GM12864 (cell line): ENCODE results near the gene SRR.

Source experiments
- DNase-seq: peaks from one replicate; pipeline ENCODE4 v3.0.0-alpha.2; 2011; ENCODE audit warnings: low read depth
- H3K4me3 ChIP-seq: 2 replicates; pipeline ENCODE4 v1.5.1; 2011; ENCODE audit warnings: mild to moderate bottlenecking, low read depth, low read length, control low read depth
- CTCF ChIP-seq: IDR thresholded peaks from 2 replicates; pipeline ENCODE4 v1.5.1; 2011; ENCODE audit warnings: low read depth, mild to moderate bottlenecking, moderate library complexity, low read length, control low read depth, inconsistent platforms; ENCODE audit errors: missing control alignments

The SRR gene

GRCh38 chr17:2346475-2346874 is 42.7 kb downstream of the SRR start:
- no peak for DNase-seq
- TF ChIP-seq CTCF: no peak
- no peak overlapping the region for H3K4me3 ChIP-seq

GRCh38 chr17:2347805-2348685 is 44.3 kb downstream of the SRR start:
- no peak for TF ChIP-seq CTCF
- no peak overlapping the region for H3K4me3 ChIP-seq
- no peak for DNase-seq

- no peak overlapping the region for H3K4me3 ChIP-seq
- TF ChIP-seq CTCF: no peak
- no peak for DNase-seq
Observed at GRCh38 chr17:2351269-2351668, 47.5 kb downstream of the SRR start.

GRCh38 chr17:2354311-2354710 is 50.6 kb downstream of the SRR start:
- no peak for DNase-seq
- no peak overlapping the region for H3K4me3 ChIP-seq
- TF ChIP-seq CTCF: no peak

- H3K4me3 ChIP-seq: no peak overlapping the region
- no peak for DNase-seq
- TF ChIP-seq CTCF: no peak
Observed at GRCh38 chr17:2357237-2357636, 53.5 kb downstream of the SRR start.

- TF ChIP-seq CTCF: no peak
- DNase-seq: no peak
- H3K4me3 ChIP-seq: no peak overlapping the region
Observed at GRCh38 chr17:2357931-2358434, 54.2 kb downstream of the SRR start.

- no peak overlapping the region for H3K4me3 ChIP-seq
- no peak for DNase-seq
- TF ChIP-seq CTCF: no peak
Observed at GRCh38 chr17:2361010-2361760, 57.4 kb downstream of the SRR start.
